Measurements from ENCODE around the gene PMEL. TPM values are rescaled to one million over a fixed set of nuclear protein-coding genes. Genes with fewer than 3 reads are reported as not detected.

Gene PMEL
- total and polyA plus RNA-seq, 2 of the 8 experiments (the other 6 are each of a cell fraction or from before 2014, with no cell fraction given), result 120 to 382 TPM

GRCh38 chr12:55925870-55926737, 39.7 kb downstream of the PMEL start:
- 0 out of 2 replicates have a peak overlapping the region, but pooled peaks have one; percentile 53 for H3K18ac ChIP-seq (ENCODE audit: extremely low read depth, low read length)
- peak overlapping the region; percentile 5 for H3K56ac ChIP-seq (replicated peaks; ENCODE audit: insufficient read length, low read depth, low read length)
- no peak overlapping the region for H2BK12ac ChIP-seq (ENCODE audit: low read depth, low read length)
- H3K14ac ChIP-seq (ENCODE audit: insufficient read length), result no peak overlapping the region
- POLR2A ChIA-PET (ENCODE audit: partially characterized antibody), result interaction anchor here (0.6 to 4.5 kb wide), 28 partner anchors 9 to 242 kb away, joined by 3 to 53 read pairs (median 6); partner anchors contain the start of genes CD63, DNAJC14, IKZF4 and MMP19
- peak overlapping the region; percentile 90 to 100 (median 94) for H3K4me3 ChIP-seq (ENCODE audit: extremely low read depth in 1 of 4, insufficient read depth in 2 of 4, low read depth in 3 of 4, low read length in 4 of 4)
- H3K27me3 ChIP-seq (replicated peaks in 1 of 4; ENCODE audit: control insufficient read depth in 3 of 4, extremely low read depth in 1 of 4, insufficient read depth in 3 of 4, low read length in 3 of 4), result peaks cover 0 to 1% (median under 1%) of the 10 kb centered on the region in 4 experiments; a peak in 1 of 7 replicates
- H4K5ac ChIP-seq (ENCODE audit: insufficient read length, low read depth, low read length), result no peak overlapping the region
- H3K79me1 ChIP-seq (ENCODE audit: low read depth, low read length), result peaks cover 3% of the 10 kb centered on the region; the same call in 1 of the 2 replicates
- H3K9me3 ChIP-seq (ENCODE audit: insufficient read depth in 2 of 2, low read depth in 1 of 2, low read length in 1 of 2), result no peaks in the 10 kb centered on the region
- peaks cover 6 to 13% (median 7%) of the 10 kb centered on the region in 4 experiments; a peak in 6 of 7 replicates for H3K4me1 ChIP-seq (replicated peaks in 1 of 4; ENCODE audit: control insufficient read depth in 3 of 4, insufficient read depth in 4 of 4, low read length in 3 of 4)
- H4K8ac ChIP-seq (ENCODE audit: extremely low read depth, insufficient read depth, low read length), result no peak overlapping the region
- no peak overlapping the region for H4K91ac ChIP-seq (replicated peaks; ENCODE audit: insufficient read length, low read length)
- peaks cover 2 to 10% of the 10 kb centered on the region in 2 experiments for H4K20me1 ChIP-seq (replicated peaks in 1 of 2; ENCODE audit: control insufficient read depth in 1 of 2, insufficient read depth in 2 of 2, low read length in 2 of 2)
- H2AFZ ChIP-seq (ENCODE audit: low read length), result no peak overlapping the region
- no peak overlapping the region for H2BK120ac ChIP-seq (replicated peaks; ENCODE audit: low read depth, low read length)
- H3K4ac ChIP-seq (replicated peaks; ENCODE audit: insufficient read length, low read depth, low read length), result no peak overlapping the region
- peaks cover 15 to 53% of the 10 kb centered on the region in 2 experiments for H3K79me2 ChIP-seq (ENCODE audit: control insufficient read depth in 1 of 2, insufficient read depth in 2 of 2, low read length in 2 of 2)
- peak overlapping the region; percentile 54 to 83 (median 81) for H3K9ac ChIP-seq (replicated peaks in 1 of 4; ENCODE audit: extremely low read depth in 1 of 4, low read depth in 3 of 4, low read length in 3 of 4)
- H3K23ac ChIP-seq (ENCODE audit: insufficient read length), result no peak overlapping the region
- H2BK20ac ChIP-seq (ENCODE audit: low read length), result no peak overlapping the region
- CTCF ChIA-PET (ENCODE audit: partially characterized antibody), result interaction anchor here (0.8 to 7.8 kb wide), 20 partner anchors 8 to 201 kb away, joined by 3 to 71 read pairs (median 4); partner anchors contain the start of genes DNAJC14, GDF11, MMP19 and ORMDL2
- H2AK5ac ChIP-seq (ENCODE audit: low read depth, low read length), result no peak overlapping the region
- peak overlapping the region; percentile 84; the same call in 1 of the 2 replicates for H3K27ac ChIP-seq (ENCODE audit: low read depth, low read length)
- H2BK5ac ChIP-seq (ENCODE audit: low read depth, low read length), result 0 out of 2 replicates have a peak overlapping the region, but pooled peaks have one; percentile 99
- peaks cover 0 to 12% (median 4%) of the 10 kb centered on the region in 4 experiments; a peak in 5 of 8 replicates for H3K36me3 ChIP-seq (ENCODE audit: control insufficient read depth in 2 of 4, insufficient read depth in 4 of 4, low read length in 3 of 4)
- no peak for DNase-seq (ENCODE audit: low read depth in 1 of 2, low spot score in 2 of 2)
- 36% methylated on average over 10 of the region's 10 CpGs; no CpG with 5 or more reads in 1 of the 2 experiments for WGBS, 2 experiments (ENCODE audit: extremely low coverage in 1 of 2, insufficient coverage in 1 of 2, insufficient read length in 1 of 2, insufficient replicate concordance in 2 of 2, low coverage in 1 of 2, low lambda C conversion rate in 2 of 2, missing lambda C conversion rate in 1 of 2)
- peaks cover 7% of the 10 kb centered on the region for H3K23me2 ChIP-seq (ENCODE audit: low read depth, low read length)
- no peak overlapping the region for H2BK15ac ChIP-seq (ENCODE audit: low read length)
- no peak for FAIRE-seq
- peak overlapping the region; percentile 88 to 90 for H3K4me2 ChIP-seq (ENCODE audit: insufficient read depth in 1 of 2, low read depth in 2 of 2, low read length in 2 of 2)
- no peak for TF ChIP-seq SIRT6 (IDR thresholded peaks at IDR 0.05; ENCODE audit: low read length)
- TF ChIP-seq SP4 (IDR thresholded peaks at IDR 0.05; ENCODE audit: low read length), result no peak
- no peak for TF ChIP-seq E2F6 (IDR thresholded peaks at IDR 0.05)
- TF ChIP-seq EZH2 (IDR thresholded peaks at IDR 0.05; ENCODE audit: low read depth, low read length, severe bottlenecking), result no peak
- no peak for TF ChIP-seq CHD1 (IDR thresholded peaks at IDR 0.05; ENCODE audit: low read depth, low read length)
- TF ChIP-seq JUND (IDR thresholded peaks at IDR 0.05; ENCODE audit: low read length), result no peak
- TF ChIP-seq KDM1A (IDR thresholded peaks at IDR 0.05; ENCODE audit: borderline replicate concordance, low read length), result no peak
- TF ChIP-seq CEBPB (IDR thresholded peaks at IDR 0.05; ENCODE audit: low read depth, low read length), result no peak
- TF ChIP-seq CBX8 (IDR thresholded peaks at IDR 0.05; ENCODE audit: borderline replicate concordance, low read depth, low read length), result no peak
- TF ChIP-seq NRF1 (IDR thresholded peaks at IDR 0.05; ENCODE audit: low read depth, low read length), result no peak
- no peak for TF ChIP-seq FOSL1 (IDR thresholded peaks at IDR 0.05; ENCODE audit: insufficient read depth, low read depth, low read length)

Measured in H1 (cell line).